Measurements from ENCODE around the gene LRRC36.

DNA sequence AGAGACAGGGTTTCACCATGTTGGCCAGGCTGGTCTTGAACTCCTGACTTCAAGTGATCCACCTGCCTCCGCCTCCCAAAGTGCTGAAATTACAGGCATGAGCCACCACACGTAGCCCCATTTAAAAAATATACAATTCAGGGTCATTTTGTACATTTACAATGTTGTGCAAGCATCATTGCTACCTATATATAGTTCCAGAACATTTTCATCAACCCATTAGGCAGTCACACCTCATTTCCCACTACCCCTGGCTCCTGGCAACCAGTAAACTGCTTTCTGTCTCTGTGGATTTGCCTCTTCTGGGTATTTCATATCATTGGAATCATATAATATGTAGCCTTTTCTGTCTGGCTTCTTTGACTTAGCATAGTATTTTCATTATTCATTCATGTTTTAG is 6.7 kb downstream of the LRRC36 start:
- TF ChIP-seq PRRX2 (CRISPR knock-in tag; IDR thresholded peaks at IDR 0.05) = no peak
- no peak for TF ChIP-seq IRF2 (CRISPR knock-in tag; IDR thresholded peaks at IDR 0.05; ENCODE audit: borderline replicate concordance, low read depth)
- TF ChIP-seq, protein P1, sequence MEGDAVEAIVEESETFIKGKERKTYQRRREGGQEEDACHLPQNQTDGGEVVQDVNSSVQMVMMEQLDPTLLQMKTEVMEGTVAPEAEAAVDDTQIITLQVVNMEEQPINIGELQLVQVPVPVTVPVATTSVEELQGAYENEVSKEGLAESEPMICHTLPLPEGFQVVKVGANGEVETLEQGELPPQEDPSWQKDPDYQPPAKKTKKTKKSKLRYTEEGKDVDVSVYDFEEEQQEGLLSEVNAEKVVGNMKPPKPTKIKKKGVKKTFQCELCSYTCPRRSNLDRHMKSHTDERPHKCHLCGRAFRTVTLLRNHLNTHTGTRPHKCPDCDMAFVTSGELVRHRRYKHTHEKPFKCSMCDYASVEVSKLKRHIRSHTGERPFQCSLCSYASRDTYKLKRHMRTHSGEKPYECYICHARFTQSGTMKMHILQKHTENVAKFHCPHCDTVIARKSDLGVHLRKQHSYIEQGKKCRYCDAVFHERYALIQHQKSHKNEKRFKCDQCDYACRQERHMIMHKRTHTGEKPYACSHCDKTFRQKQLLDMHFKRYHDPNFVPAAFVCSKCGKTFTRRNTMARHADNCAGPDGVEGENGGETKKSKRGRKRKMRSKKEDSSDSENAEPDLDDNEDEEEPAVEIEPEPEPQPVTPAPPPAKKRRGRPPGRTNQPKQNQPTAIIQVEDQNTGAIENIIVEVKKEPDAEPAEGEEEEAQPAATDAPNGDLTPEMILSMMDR (IDR thresholded peaks at IDR 0.05) = no peak
- TF ChIP-seq ZNF263 (CRISPR knock-in tag; IDR thresholded peaks at IDR 0.05; ENCODE audit: low read depth) = no peak
- TF ChIP-seq, protein P2, sequence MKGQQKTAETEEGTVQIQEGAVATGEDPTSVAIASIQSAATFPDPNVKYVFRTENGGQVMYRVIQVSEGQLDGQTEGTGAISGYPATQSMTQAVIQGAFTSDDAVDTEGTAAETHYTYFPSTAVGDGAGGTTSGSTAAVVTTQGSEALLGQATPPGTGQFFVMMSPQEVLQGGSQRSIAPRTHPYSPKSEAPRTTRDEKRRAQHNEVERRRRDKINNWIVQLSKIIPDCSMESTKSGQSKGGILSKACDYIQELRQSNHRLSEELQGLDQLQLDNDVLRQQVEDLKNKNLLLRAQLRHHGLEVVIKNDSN (CRISPR knock-in tag; IDR thresholded peaks at IDR 0.05) = no peak
- TF ChIP-seq FOXK1 (CRISPR knock-in tag; IDR thresholded peaks at IDR 0.05) = no peak

Data from WTC11 (cell line).